GM18526 (cell line): ENCODE data around the gene NHSL1.

Experiments
- POLR2A ChIP-seq: IDR thresholded peaks from 3 replicates; pipeline ENCODE4 v1.6.1; 2011; ENCODE audit not compliant: insufficient read length; ENCODE audit errors: extremely low read depth

The NHSL1 gene

DNA sequence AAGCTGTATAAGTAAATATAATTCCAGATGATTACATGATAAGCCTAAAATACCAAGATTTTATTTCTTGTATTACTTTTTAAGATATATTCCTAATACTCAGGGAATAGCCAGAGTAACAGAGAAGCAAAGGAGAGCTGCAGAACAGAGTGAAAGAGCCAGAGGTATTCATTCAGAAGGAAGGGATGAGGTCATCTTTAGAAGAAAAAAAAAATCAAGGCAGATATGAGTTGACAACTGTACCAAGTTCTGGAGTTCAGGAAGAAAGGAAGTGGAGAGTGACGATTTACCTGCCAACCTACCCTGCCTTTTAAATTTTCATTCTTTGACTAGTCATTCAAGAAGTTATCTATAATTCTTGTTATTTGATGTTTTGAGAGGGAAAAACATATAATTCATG lies 28.8 kb upstream of the NHSL1 start:
- TF ChIP-seq POLR2A = no peak

DNA sequence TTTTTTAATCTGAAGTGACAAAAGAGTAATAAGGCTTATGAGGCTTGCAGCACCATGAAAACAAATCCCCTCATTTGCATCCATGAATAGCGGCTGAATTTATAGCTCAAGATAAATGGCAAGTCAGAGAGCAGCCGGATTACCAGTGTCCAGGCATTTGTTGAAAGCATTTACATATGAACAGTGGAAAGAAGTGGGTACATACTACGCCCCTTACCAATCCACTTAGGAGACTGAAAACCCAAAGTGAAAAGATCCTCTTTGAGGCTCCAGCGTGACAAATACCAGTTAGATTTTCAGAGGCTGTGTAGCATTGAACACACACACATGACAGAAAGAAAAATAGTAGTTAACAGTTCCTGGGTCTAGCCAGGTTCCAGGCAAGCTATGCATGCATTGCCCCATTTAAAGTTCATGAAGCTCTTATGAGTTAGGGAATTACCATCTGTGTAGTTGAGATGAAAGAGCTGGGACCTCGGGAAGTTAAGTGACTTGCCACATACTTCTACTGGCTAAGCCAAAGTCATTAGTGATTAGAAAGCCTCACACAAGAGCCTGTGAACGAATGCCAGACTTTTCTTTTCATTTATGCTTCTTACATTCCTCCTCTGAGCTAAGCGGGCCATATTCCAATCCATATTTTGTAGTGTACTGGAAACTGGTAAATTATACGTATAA lies 28.3 kb upstream of the NHSL1 start:
- no peak for TF ChIP-seq POLR2A

DNA sequence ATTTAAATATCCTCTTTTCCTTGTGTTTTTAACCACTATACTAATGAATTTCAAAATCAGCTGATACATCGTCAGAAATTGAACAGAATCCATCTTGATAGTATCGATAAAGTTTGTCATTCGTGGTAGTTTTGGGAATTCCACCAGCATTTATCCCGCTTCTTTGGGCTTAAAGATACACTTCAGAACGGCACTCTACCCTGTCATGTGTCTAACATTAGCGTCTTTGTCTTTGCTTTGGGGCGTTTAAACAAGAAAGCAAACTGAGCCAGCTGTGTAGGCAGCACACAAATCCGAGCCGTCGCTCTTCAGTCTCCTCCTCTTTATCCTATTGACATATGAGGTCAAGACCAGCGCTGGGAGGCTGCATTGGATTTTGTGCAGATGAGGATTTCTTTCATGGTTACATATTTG lies 27.5 kb upstream of the NHSL1 start:
- TF ChIP-seq POLR2A = no peak

DNA sequence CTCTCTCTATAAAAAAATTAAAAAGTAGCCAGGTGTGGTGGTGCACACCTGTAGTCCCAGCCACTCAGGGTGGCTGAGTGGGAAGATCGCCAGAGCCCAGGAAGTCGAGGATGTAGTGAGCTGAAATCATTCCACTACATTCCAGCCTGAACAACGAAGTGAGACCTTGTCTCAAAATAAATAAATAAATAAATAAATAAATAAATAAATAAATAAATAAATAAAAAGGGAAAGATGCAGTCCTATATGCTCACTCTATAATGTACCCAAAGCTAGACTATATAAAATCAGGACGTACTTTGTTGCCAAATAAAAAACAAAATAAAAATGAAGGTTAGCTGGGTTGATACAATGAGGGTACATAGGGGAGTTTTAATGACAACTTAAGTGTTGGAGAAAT lies 26.1 kb upstream of the NHSL1 start:
- TF ChIP-seq POLR2A = no peak

DNA sequence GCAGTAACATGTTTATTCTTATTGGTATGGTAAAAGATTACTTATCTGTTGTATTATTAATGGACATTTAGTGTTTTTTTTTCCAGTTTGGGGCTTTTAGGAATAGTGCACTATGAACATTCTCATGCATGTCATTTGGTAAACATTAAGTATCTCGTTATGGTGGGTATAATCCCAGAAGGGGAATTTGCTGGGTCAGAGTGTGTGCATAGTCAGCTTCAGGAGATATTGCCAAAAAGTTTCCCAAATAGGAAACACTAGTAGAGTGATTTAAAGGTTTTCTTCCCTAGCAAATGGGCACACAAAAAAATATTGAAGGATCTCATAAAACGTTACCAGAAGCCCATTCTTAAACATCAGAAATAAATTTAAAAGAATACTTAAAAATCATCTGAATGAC lies 25.2 kb upstream of the NHSL1 start:
- no peak for TF ChIP-seq POLR2A

DNA sequence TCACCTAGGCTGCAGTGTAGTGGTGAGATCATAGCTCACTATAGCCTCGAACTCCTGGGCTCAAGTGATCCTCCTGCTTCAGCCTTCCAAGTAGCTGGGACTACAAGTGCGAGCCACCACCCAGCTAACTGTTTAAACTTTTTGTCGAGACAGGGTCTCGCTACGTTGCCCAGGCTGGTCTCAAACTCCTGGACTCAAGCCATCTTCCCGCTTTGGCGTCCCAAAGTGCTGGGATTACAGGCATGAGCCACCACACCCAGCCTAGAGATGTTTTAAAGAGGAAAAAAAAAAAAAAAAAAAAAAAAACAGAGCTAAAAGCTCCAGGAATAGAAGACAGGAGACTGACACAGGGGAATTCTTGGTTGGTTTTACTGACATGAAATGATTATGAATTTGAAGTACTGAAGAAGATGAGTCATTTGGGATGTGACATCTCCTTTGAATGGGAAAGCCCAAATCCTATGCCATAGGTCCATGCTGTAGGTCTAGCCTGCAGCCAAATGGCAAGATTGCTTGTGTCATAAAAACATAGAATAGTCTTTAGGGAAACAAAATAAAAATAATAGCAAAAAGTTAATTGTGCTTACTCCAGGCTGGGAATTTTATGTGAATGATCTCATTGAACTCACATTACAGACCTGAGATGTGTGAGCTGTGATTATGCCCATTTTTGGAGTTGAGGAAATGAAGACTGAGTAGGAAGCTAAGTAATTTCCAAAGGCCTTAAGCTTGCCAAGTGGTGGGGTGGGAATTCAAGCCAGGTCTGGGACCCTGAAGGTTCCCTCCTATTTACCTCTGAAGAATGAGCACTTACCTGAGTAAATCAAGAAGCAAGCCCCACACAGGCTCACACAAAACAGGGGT lies 24.3 kb upstream of the NHSL1 start:
- TF ChIP-seq POLR2A = no peak

DNA sequence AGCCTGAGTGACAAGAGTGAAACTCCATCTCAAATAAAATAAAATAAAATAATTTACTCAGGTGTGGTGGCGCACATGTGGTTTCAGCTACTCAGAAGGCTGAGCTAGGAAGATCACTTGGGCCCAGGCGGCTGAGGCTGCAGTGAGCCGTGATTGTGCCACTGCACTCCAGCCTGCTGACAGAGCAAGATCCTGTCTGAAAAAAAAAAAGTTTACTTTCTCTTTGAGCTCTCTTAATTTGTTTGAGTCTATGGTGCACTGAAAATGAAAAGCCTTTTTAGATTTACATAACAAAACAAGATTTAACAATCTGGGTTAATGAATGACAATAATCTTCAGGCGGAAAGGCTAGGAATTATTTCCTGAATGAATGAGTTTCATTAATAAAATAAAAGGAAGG lies 23.3 kb upstream of the NHSL1 start:
- no peak for TF ChIP-seq POLR2A

DNA sequence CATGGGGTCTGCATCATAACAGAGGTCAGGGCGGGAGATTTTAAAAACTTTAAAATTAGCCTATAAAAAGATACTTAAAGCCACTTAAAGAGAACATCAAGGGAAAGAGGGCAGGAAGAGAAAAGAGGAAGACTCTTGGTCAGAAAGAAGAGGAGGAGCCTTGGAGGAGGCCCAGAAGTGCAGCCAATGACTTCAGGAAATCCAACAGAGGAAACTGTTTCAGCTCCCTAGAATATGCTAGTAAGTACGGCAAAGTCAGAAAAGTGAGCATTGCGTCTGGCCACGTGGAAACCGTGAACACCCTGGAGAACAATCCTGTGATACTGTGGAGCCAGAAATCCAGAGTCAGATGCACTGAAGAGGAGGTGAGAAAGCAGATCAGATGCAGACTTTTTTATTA lies 22.5 kb upstream of the NHSL1 start:
- no peak for TF ChIP-seq POLR2A

DNA sequence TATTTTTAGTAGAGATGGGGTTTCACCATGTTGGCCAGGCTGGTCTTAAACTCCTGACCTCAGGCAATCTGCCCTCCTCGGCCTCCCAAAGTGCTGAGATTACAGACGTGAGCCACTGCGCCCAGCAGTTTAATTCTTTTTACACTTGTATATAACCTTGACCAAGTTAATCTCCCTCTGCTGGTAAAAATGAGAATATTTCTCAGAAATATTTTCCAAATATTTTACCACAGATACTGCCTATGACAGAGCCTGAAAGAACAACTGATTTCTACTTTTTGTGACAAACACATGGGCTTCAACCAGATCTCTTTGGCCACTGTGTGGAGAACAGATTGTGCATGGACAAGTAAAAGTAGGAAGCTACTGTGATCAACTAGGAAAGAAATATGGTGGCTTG lies 21.2 kb upstream of the NHSL1 start:
- no peak for TF ChIP-seq POLR2A

DNA sequence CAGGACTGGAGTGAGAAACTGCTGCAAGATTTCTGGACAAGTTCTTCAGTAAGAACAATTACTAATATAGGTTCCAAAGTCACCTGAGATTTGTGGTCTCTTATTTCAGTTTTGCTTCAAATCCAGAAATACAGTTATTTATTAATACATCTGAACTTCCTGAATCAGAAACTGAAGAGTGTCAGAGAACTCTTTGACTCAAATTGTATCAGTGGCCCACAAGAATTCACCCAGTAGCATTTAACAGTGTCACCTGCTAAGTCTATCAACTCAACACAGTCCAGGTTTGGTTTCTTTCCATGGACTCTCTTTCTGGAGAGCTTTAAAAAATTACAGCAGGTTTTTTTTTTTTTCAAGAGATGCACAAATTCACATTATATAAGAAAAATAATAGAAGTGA lies 18.8 kb upstream of the NHSL1 start:
- TF ChIP-seq POLR2A = no peak

DNA sequence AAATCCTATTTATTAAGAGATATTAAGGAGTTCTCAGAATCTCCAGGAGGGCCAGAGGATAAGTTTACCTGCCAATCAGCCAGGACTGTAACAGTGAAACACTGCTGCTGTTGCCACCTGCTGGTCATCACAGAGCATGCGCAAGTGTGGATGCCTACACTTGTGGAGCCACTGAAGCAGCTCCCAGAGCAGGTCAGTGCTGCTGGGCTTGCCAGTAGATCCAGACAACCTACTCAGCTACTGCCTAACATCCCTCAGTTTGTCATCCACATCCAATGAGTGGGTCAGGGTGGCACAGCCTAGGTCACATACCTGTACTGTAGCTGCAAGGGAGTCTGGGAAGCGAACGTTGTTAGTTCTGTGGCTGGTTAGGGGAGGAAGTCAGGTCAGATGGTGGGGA lies 18.3 kb upstream of the NHSL1 start:
- no peak for TF ChIP-seq POLR2A

DNA sequence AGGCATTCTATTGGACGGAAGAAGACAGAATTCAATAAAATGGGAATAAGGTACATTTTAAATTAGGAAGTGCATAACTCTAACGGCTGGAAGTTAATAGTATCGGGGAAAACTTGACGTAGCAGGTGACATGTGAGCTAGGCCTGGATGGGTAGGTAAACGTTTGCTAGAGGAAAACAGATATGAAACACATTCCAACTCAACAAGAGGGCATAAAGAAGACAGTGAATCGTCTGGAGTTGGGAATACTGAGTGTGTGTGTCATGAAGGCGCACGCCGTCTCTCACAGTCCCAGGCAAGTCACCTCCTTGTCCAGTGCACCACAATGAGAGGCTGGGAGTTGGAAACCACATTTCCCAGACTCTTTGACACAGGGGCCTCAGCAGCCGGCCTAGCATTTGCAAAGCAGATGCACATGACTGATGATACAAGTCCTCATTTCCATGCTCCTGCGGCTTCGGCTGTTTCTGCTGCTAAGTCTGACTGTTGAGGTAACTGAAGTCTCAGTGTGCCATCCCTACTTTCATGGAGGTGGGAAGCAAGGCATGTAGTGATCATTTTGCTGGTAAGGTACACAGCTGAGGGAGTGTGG lies 16.5 kb upstream of the NHSL1 start:
- no peak for TF ChIP-seq POLR2A

DNA sequence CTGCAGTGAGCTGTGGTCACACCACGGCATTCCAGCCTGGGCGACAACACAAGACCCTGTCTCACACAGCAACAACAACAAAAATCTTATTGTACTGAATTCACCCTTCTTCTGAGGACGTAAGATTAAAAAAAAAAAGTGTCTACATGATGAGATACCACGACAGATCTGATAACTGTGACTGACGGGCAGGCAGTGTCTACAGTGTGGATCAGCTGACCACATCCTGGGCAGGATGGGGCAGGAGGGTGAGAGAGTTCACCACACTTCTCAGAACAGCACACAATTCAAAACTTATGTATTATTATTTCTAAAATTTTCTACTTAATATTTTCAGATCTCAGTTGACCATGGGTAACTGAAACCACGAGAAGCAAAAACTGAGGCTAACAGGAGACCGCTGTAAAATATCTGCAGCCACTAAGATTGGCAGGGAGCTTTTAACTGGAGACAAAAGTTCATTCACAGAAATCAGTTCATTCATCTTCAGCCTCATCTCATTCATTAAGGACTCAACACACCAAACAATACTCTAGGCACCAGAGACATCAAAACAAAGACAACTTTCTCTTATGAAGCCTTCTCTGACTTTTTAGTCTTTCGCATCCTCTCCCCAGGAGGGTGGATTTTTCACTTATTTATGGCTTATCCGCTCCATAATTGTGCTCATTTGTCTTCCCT lies 15.7 kb upstream of the NHSL1 start:
- TF ChIP-seq POLR2A = no peak

DNA sequence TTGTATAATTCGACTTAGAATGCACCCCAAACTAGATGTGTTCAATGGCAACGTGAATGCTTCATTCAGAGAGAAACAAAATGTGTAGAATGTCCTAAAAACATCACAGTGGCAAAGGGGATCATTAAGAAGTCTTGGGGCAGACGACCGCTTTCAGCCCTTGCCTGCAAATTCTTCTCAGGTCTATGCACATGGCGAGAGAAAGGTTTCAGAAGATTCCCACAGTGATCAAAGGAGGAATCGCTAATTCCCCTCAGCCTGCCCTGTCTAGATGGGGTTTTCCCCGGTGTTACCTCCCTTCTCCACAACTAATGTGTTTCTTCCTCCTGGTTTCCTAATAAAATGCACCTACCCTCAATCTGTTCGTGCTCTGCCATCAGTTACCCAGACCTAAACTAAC lies 13.3 kb upstream of the NHSL1 start:
- no peak for TF ChIP-seq POLR2A

DNA sequence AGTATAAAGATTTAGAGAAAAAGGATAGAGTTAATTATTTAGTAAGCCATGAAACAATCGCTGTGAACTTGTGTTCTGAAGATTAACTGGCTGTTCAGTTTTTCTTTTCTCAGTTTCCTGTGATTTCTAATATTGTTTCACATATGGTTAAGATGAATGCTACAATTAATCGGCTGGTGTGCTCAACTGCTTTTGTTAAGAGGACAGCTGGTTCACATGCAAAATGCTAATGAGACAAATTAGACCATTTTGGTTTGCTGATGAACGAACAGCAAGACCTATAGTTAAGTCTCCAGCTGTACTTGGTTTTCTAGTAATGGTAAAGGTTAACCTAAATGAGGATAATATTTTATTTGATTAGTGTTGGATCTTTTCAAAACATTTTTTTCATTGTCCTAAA lies 10.8 kb upstream of the NHSL1 start:
- TF ChIP-seq POLR2A = no peak

DNA sequence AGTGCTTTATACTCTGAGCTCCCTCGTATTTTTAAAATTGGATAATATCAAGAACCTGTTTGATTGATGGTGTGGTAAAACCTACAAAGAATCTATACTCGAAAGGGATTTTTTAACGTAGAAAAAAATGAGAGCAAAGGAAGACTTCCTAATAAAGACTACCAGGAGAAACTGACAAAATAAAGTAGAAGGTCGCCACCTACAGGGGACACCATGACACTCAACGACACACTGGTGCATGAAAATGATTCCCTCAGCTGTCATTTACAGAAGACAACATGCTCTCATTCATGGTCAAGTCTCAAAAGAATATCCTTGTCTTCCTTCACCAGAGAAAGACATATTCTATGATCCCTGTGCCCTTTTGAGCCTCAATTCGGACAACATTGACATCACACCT lies 10.1 kb upstream of the NHSL1 start:
- no peak for TF ChIP-seq POLR2A
